Endodermal cell (in vitro differentiated cells): ENCODE results near the gene PRKCE. TPM values are rescaled to one million over a fixed set of nuclear protein-coding genes. Genes with fewer than 3 reads are reported as not detected.

Source experiments
- DNase-seq: peaks from one replicate; pipeline ENCODE4 v3.0.0-alpha.2; 2017
- H3K27ac ChIP-seq: 2 replicates; pipeline ENCODE4 v1.5.1; 2013; ENCODE audit warnings: mild to moderate bottlenecking, low read depth, low read length, moderate library complexity
- H3K27me3 ChIP-seq: 2 replicates; pipeline ENCODE4 v1.6.1; 2013; ENCODE audit warnings: mild to moderate bottlenecking, low read length, moderate library complexity; ENCODE audit not compliant: insufficient read depth, control insufficient read depth, poor library complexity, severe bottlenecking
- H3K36me3 ChIP-seq: 2 replicates; pipeline ENCODE4 v1.7.0; 2013; ENCODE audit warnings: mild to moderate bottlenecking, low read length, moderate library complexity; ENCODE audit not compliant: control insufficient read depth, insufficient read depth
- H3K4me1 ChIP-seq: one replicate; pipeline ENCODE4 v1.7.0; 2013; ENCODE audit warnings: low read length; ENCODE audit not compliant: control insufficient read depth, insufficient read depth
- H3K4me3 ChIP-seq: 2 replicates; pipeline ENCODE4 v1.5.1; 2013; ENCODE audit warnings: mild to moderate bottlenecking, low read length, moderate library complexity
- H3K9ac ChIP-seq: 2 replicates; pipeline ENCODE4 v1.6.1; 2013; ENCODE audit warnings: mild to moderate bottlenecking, low read length, moderate library complexity; ENCODE audit not compliant: poor library complexity, severe bottlenecking; ENCODE audit errors: extremely low read depth
- H3K9me3 ChIP-seq: 2 replicates; pipeline ENCODE4 v1.6.1; 2013; ENCODE audit warnings: mild to moderate bottlenecking, low read length, moderate library complexity; ENCODE audit not compliant: control insufficient read depth
- H3K27ac Mint-ChIP-seq: 2 replicates; pipeline ENCODE4 v1.8.0; 2020; ENCODE audit warnings: mixed read lengths
- H3K27me3 Mint-ChIP-seq: 2 replicates; pipeline ENCODE4 v1.8.0; 2021; ENCODE audit warnings: mild to moderate bottlenecking, mixed read lengths; ENCODE audit not compliant: insufficient read depth
- H3K36me3 Mint-ChIP-seq: 2 replicates; pipeline ENCODE4 v1.8.0; 2020; ENCODE audit warnings: low read depth, mixed read lengths
- H3K4me1 Mint-ChIP-seq: 2 replicates; pipeline ENCODE4 v1.8.0; 2020; ENCODE audit warnings: mixed read lengths
- H3K4me3 Mint-ChIP-seq: 2 replicates; pipeline ENCODE4 v1.8.0; 2020; ENCODE audit warnings: mild to moderate bottlenecking, moderate library complexity, mixed read lengths
- H3K9me3 Mint-ChIP-seq: 2 replicates; pipeline ENCODE4 v1.8.0; 2020; ENCODE audit warnings: mild to moderate bottlenecking, mixed read lengths
- CTCF ChIP-seq: fragments of 200-600 bp; sonication (generic); conservative IDR thresholded peaks from 2 replicates; pipeline ENCODE4 v1.5.0; 2021; ENCODE audit warnings: antibody characterized with exemption, mild to moderate bottlenecking
- whole genome bisulfite sequencing, 2 experiments: methylation state at CpG; one replicate each; pipeline versions ENCODE4 v1.1.5 to v1.1.7; 2013; ENCODE audit warnings: missing lambda C conversion rate in 2 of 2, mixed read lengths in 1 of 2; ENCODE audit not compliant: insufficient coverage in 1 of 2, insufficient read length in 1 of 2; 5-methylcytosine and 5-hydroxymethylcytosine counted together
- long read RNA-seq, 4 experiments: library from polyadenylated mRNA in 2 of 4; library from RNA in 1 of 4; library from capped mRNA in 1 of 4; stranded (forward) in 3 of 4; unstranded in 1 of 4; transcript quantifications; one replicate each; pipeline ENCODE4 v2.0.0, GENCODE V29; 2020 to 2021; ENCODE audit warnings: inconsistent platforms in 1 of 4
- polyA plus RNA-seq, 2 experiments: library from polyadenylated mRNA; stranded (reverse); fragments of 50-300 nt; gene quantifications; one replicate each; pipeline ENCODE4 v1.2.3, GENCODE V29; 2013
- total RNA-seq, 2 donors: library from RNA; stranded (reverse); fragmentation: NEBNext Ultra II Directional in 1 of 2; extraction: Animal tissue kit (Norgen Biotek cat#: 25700) in 1 of 2; gene quantifications; 2 replicates in 1 of 2; 3 replicates in 1 of 2; pipeline ENCODE4 v1.2.1, GENCODE V29; 2021

PRKCE gene
- total RNA-seq, result 1 to 10 TPM; 1.4 to 1.7 TPM
- 2.3 TPM for polyA plus RNA-seq (2013, experiment 1 of 2)
- 2.2 TPM for polyA plus RNA-seq (2013, experiment 2 of 2)
- long read RNA-seq, experiment 1, partial matches to known transcripts, result 0 of 1 reads
- long read RNA-seq, experiment 1, other reads (novel, unspliced or antisense), result 1 of 1 reads
- long read RNA-seq, experiment 2, result 0 reads
- long read RNA-seq, experiment 3, result 0 reads
- long read RNA-seq, experiment 4, partial matches to known transcripts, result 0 of 1 reads
- long read RNA-seq, experiment 4, other reads (novel, unspliced or antisense), result 1 of 1 reads

GRCh38 chr2:45651415-45652089 is at the start of gene PRKCE:
Gene PRKCE, plus strand, starts transcription at chr2:45651675.
- 1 to 4% methylated on average over 5 to 65 of the region's 66 CpGs for WGBS, 2 experiments

GRCh38 chr2:45602624-45603023 is 48.9 kb upstream of the PRKCE start:
- no peak overlapping the region for H3K4me3 ChIP-seq
- no peaks in the 10 kb centered on the region for H3K4me1 Mint-ChIP-seq
- H3K36me3 Mint-ChIP-seq, result peaks cover 52% of the 10 kb centered on the region
- WGBS, 2 experiments, result 84 to 94% methylated on average over 2 of the region's 2 CpGs
- H3K4me1 ChIP-seq, result no peaks in the 10 kb centered on the region
- H3K36me3 ChIP-seq, result peaks cover 63% of the 10 kb centered on the region
- no peaks in the 10 kb centered on the region for H3K9me3 Mint-ChIP-seq
- no peaks in the 10 kb centered on the region for H3K9me3 ChIP-seq
- no peak for DNase-seq
- no peak overlapping the region for H3K9ac ChIP-seq
- TF ChIP-seq CTCF, result no peak
- H3K4me3 Mint-ChIP-seq, result no peak overlapping the region
- no peak overlapping the region for H3K27ac Mint-ChIP-seq
- no peak overlapping the region for H3K27ac ChIP-seq
- H3K27me3 ChIP-seq, result no peaks in the 10 kb centered on the region
- H3K27me3 Mint-ChIP-seq, result no peaks in the 10 kb centered on the region

More at GRCh38 chr2:45651415-45652089, at the start of gene PRKCE:
- Histone ChIP-seq H3K9me3 (no peaks in the 10 kb centered on the region), H3K9ac (no peak within 1 kb of the TSS), H3K27me3 (peaks cover 85% of the 10 kb centered on the region), H3K36me3 (no peaks in the 10 kb centered on the region), H3K27ac (no peak within 1 kb of the TSS), H3K4me1 (no peaks in the 10 kb centered on the region), H3K4me3 (peak within 1 kb of the TSS; percentile 94)
- no peak for TF ChIP-seq CTCF
- Mint-ChIP-seq H3K27ac (peak within 1 kb of the TSS; percentile 33), H3K36me3 (no peaks in the 10 kb centered on the region), H3K4me3 (peak within 1 kb of the TSS; percentile 81), H3K27me3 (peaks cover 80% of the 10 kb centered on the region), H3K4me1 (peaks cover 9% of the 10 kb centered on the region), H3K9me3 (no peaks in the 10 kb centered on the region)
- no peak for DNase-seq

GRCh38 chr2:45605116-45605515 is 46.4 kb upstream of the PRKCE start:
- no peak for TF ChIP-seq CTCF

More at GRCh38 chr2:45605116-45605515, 46.4 kb upstream of the PRKCE start:
- no peak overlapping the region for H3K27ac Mint-ChIP-seq
- Histone ChIP-seq H3K36me3 (peaks cover 42% of the 10 kb centered on the region), H3K4me3 (no peak overlapping the region), H3K4me1 (no peaks in the 10 kb centered on the region), H3K27me3 (no peaks in the 10 kb centered on the region), H3K27ac (no peak overlapping the region), H3K9me3 (no peaks in the 10 kb centered on the region), H3K9ac (no peak overlapping the region)
- H3K4me3 Mint-ChIP-seq, result no peak overlapping the region
- DNase-seq, result no peak
- H3K36me3 Mint-ChIP-seq, result peaks cover 34% of the 10 kb centered on the region
- no peaks in the 10 kb centered on the region for H3K27me3 Mint-ChIP-seq
- WGBS, 2 experiments, result 90 to 100% methylated on average over 1 to 2 of the region's 2 CpGs
- H3K4me1 Mint-ChIP-seq, result peaks cover 5% of the 10 kb centered on the region
- no peaks in the 10 kb centered on the region for H3K9me3 Mint-ChIP-seq
